ENCODE data around the gene ZNF438. TPM values are rescaled to one million over a fixed set of nuclear protein-coding genes. Genes with fewer than 3 reads are reported as not detected.

ZNF438 gene
- total RNA-seq, 4 donors from 2014 or later, result 3.7 to 8.3 (median 7.3) TPM

- H3K4me3 ChIP-seq, result no peak overlapping the region
- H3K9me3 ChIP-seq, result no peaks in the 10 kb centered on the region
- no peaks in the 10 kb centered on the region for H3K4me1 ChIP-seq
- peaks cover 0 to 7% (median 0%) of the 10 kb centered on the region in 3 donors for H3K36me3 ChIP-seq
- no peaks in the 10 kb centered on the region for H3K27me3 ChIP-seq
- TF ChIP-seq POLR2A (IDR thresholded peaks at IDR 0.05) (no peak), CTCF (IDR thresholded peaks at IDR 0.05) (no peak)
- H3K27ac ChIP-seq, result no peak overlapping the region
- DNase-seq, result no peak
Measured at GRCh38 chr10:30853066-30853465, 178.6 kb downstream of the ZNF438 start.

- no peak for DNase-seq
- no peak overlapping the region for H3K27ac ChIP-seq
- no peak overlapping the region for H3K4me3 ChIP-seq
- H3K27me3 ChIP-seq, result no peaks in the 10 kb centered on the region
- H3K36me3 ChIP-seq, result peaks cover 0 to 12% (median 0%) of the 10 kb centered on the region in 3 donors
- TF ChIP-seq POLR2A (IDR thresholded peaks at IDR 0.05) (no peak), CTCF (IDR thresholded peaks at IDR 0.05) (no peak)
- H3K9me3 ChIP-seq, result no peaks in the 10 kb centered on the region
- no peaks in the 10 kb centered on the region for H3K4me1 ChIP-seq
Measured at GRCh38 chr10:30850776-30851175, 180.9 kb downstream of the ZNF438 start.

GRCh38 chr10:30849231-30850035 lies 182.2 kb downstream of the ZNF438 start:
- TF ChIP-seq CTCF (IDR thresholded peaks at IDR 0.05) (no peak), POLR2A (IDR thresholded peaks at IDR 0.05) (no peak)

GRCh38 chr10:30848396-30849032 lies 183.2 kb downstream of the ZNF438 start:
- Histone ChIP-seq H3K9me3 (no peaks in the 10 kb centered on the region), H3K4me1 (no peaks in the 10 kb centered on the region), H3K36me3 (peaks cover 0 to 12% (median 0%) of the 10 kb centered on the region in 3 donors), H3K27me3 (no peaks in the 10 kb centered on the region), H3K27ac (no peak overlapping the region), H3K4me3 (no peak overlapping the region)
- no peak for DNase-seq
- TF ChIP-seq POLR2A (IDR thresholded peaks at IDR 0.05) (no peak), CTCF (IDR thresholded peaks at IDR 0.05) (no peak)

More at GRCh38 chr10:30849231-30850035, 182.2 kb downstream of the ZNF438 start:
- no peaks in the 10 kb centered on the region for H3K4me1 ChIP-seq
- no peak overlapping the region for H3K27ac ChIP-seq
- no peaks in the 10 kb centered on the region for H3K9me3 ChIP-seq
- no peaks in the 10 kb centered on the region for H3K27me3 ChIP-seq
- no peak for DNase-seq
- H3K4me3 ChIP-seq, result no peak overlapping the region
- H3K36me3 ChIP-seq, result peaks cover 0 to 12% (median 0%) of the 10 kb centered on the region in 3 donors

- H3K9me3 ChIP-seq, result no peaks in the 10 kb centered on the region
- H3K4me3 ChIP-seq, result no peak overlapping the region
- no peak for DNase-seq
- H3K4me1 ChIP-seq, result no peaks in the 10 kb centered on the region
- no peak for TF ChIP-seq POLR2A (IDR thresholded peaks at IDR 0.05)
- TF ChIP-seq CTCF (IDR thresholded peaks at IDR 0.05), result no peak
- peaks cover 0 to 12% (median 0%) of the 10 kb centered on the region in 3 donors for H3K36me3 ChIP-seq
- H3K27ac ChIP-seq, result no peak overlapping the region
- no peaks in the 10 kb centered on the region for H3K27me3 ChIP-seq
Measured at GRCh38 chr10:30847642-30848041, 184.0 kb downstream of the ZNF438 start.

Data from Peyer's patch (tissue), 4 donors.